BJ (cell line): Measurements from ENCODE around the gene TBX20. TPM values are rescaled to one million over a fixed set of nuclear protein-coding genes. Genes with fewer than 3 reads are reported as not detected.

ENCODE experiments used
- CTCF ChIA-PET: fragments of 350-600 bp; formaldehyde crosslinking; extraction: SDS; loops from one replicate; lab custom pipeline; 2021; ENCODE audit warnings: antibody characterized with exemption, inconsistent platforms; lab: Yijun Ruan, JAX
- POLR2A ChIA-PET: fragments of 300-600 bp; sonication (Branson Sonifier 250); formaldehyde crosslinking; extraction: SDS; loops from one replicate; lab custom pipeline; 2021; ENCODE audit warnings: antibody characterized with exemption; lab: Charles Lee
- DNase-seq: peaks from one replicate; pipeline ENCODE4 v3.0.0-alpha.2; 2011; ENCODE audit warnings: low read depth
- H3K27me3 ChIP-seq: 2 replicates; pipeline ENCODE4 v1.6.0; 2011; ENCODE audit warnings: low read length; ENCODE audit not compliant: control insufficient read depth, insufficient read depth
- H3K36me3 ChIP-seq: 2 replicates; pipeline ENCODE4 v1.5.1; 2011; ENCODE audit warnings: low read length; ENCODE audit not compliant: control insufficient read depth, insufficient read depth
- H3K4me3 ChIP-seq: 2 replicates; pipeline ENCODE4 v1.5.1; 2011; ENCODE audit warnings: low read depth, mild to moderate bottlenecking, control low read depth, low read length
- CTCF ChIP-seq: IDR thresholded peaks from 2 replicates; pipeline ENCODE4 v1.5.1; 2011; ENCODE audit warnings: low read depth, mild to moderate bottlenecking, control low read depth, inconsistent platforms, low read length, moderate library complexity; ENCODE audit not compliant: insufficient read depth
- polyA plus RNA-seq: library from polyadenylated mRNA; depleted of rRNA; stranded (reverse); fragments of >200 nt; gene quantifications from 2 replicates; pipeline ENCODE4 v1.2.3, GENCODE V29; 2011

Gene TBX20
- polyA plus RNA-seq, 1 experiment: not detected

GRCh38 chr7:35263396-35263795 lies 9.5 kb upstream of the TBX20 start:
- Histone ChIP-seq H3K4me3 (no peak overlapping the region), H3K36me3 (no peaks in the 10 kb centered on the region), H3K27me3 (peaks cover 23% of the 10 kb centered on the region)
- CTCF ChIA-PET: no interaction called here
- TF ChIP-seq CTCF: no peak
- POLR2A ChIA-PET: no interaction called here
- DNase-seq: no peak

- POLR2A ChIA-PET: no interaction called here
- CTCF ChIA-PET: no interaction called here
- no peak for DNase-seq
- TF ChIP-seq CTCF: no peak
- H3K36me3 ChIP-seq: no peaks in the 10 kb centered on the region
- H3K4me3 ChIP-seq: no peak overlapping the region
- H3K27me3 ChIP-seq: peaks cover 34% of the 10 kb centered on the region
These were observed 7.8 kb upstream of the TBX20 start for GRCh38 chr7:35261476-35262285.

GRCh38 chr7:35261041-35261440 lies 7.1 kb upstream of the TBX20 start:
- ChIA-PET CTCF (interaction anchor here (0.9 kb wide), 1 partner anchor 10 kb away, joined by 3 read pairs; no protein-coding TSS in a partner anchor), POLR2A (no interaction called here)
- Histone ChIP-seq H3K36me3 (no peaks in the 10 kb centered on the region), H3K27me3 (peaks cover 39% of the 10 kb centered on the region), H3K4me3 (no peak overlapping the region)
- no peak for TF ChIP-seq CTCF
- no peak for DNase-seq

GRCh38 chr7:35260246-35260645 lies 6.3 kb upstream of the TBX20 start:
- POLR2A ChIA-PET: no interaction called here
- H3K27me3 ChIP-seq: peaks cover 46% of the 10 kb centered on the region
- CTCF ChIA-PET: interaction anchor here (0.9 kb wide), 1 partner anchor 11 kb away, joined by 3 read pairs; no protein-coding TSS in a partner anchor
- DNase-seq: no peak
- H3K4me3 ChIP-seq: no peak overlapping the region
- no peaks in the 10 kb centered on the region for H3K36me3 ChIP-seq
- TF ChIP-seq CTCF: no peak

GRCh38 chr7:35259523-35259908 lies 5.6 kb upstream of the TBX20 start:
- Histone ChIP-seq H3K4me3 (no peak overlapping the region), H3K36me3 (no peaks in the 10 kb centered on the region), H3K27me3 (peaks cover 50% of the 10 kb centered on the region)
- ChIA-PET POLR2A (no interaction called here), CTCF (no interaction called here)
- no peak for TF ChIP-seq CTCF
- DNase-seq: no peak
